Measurements from ENCODE around the gene TRABD2B.

GRCh38 chr1:47887060-47887459 is 110.1 kb downstream of the TRABD2B start:
- no peak for TF ChIP-seq CTCF (conservative IDR thresholded peaks at IDR 0.05; ENCODE audit: low read depth, low read length)
- no peak for TF ChIP-seq POLR2A (IDR thresholded peaks at IDR 0.05; ENCODE audit: low read depth, low read length)
- TF ChIP-seq BHLHE40 (IDR thresholded peaks at IDR 0.05; ENCODE audit: low read depth, low read length) = no peak
